Measurements from ENCODE around the gene GCHFR. TPM values are rescaled to one million over a fixed set of nuclear protein-coding genes. Genes with fewer than 3 reads are reported as not detected.

GCHFR gene
- total RNA-seq, 1 experiment from 2014 or later = 1.5 TPM

DNA sequence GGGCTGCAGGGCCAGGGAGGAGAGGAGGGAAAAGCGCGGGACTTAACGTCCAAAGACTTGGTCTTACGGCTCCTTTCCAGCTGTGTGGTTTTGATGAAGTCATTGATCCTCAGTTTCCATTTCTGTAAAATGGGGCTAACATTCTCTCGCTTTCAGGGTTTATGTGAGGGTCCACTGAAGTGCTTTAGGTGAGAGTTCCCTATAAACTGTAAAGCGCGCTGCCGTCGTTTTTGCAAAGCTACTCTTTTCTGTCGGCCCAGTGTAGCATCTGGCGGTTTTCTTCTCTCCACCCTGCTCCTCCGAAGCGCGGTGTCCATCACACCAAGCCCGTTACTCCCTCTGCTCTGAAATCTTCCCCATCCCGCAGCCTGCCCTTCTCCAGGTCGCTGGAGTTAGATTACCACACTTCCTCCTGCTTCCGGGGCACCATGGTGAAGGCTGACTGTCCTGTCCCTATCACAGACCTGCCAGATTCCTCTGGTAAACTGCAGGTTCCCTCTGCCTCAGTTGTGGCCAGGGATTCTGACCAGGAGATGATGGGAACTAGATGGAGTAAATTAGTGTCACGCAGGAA, 44.1 kb downstream of the GCHFR start:
- Histone ChIP-seq H3K9me2 (ENCODE audit: insufficient read depth) (no peaks in the 10 kb centered on the region), H3K4me3 (replicated peaks in 1 of 2; ENCODE audit: low read depth in 1 of 2, low read length in 2 of 2) (peak overlapping the region; percentile 97 to 100), H3K79me2 (ENCODE audit: insufficient read depth, low read length) (peaks cover 22% of the 10 kb centered on the region), H3K27me3 (ENCODE audit: insufficient read depth, low read length) (no peaks in the 10 kb centered on the region), H2AFZ (ENCODE audit: low read depth, low read length, poor library complexity, severe bottlenecking) (no peak overlapping the region), H3K9me3 (ENCODE audit: control insufficient read depth in 1 of 2, insufficient read depth in 1 of 2, low read depth in 1 of 2, low read length in 2 of 2) (no peaks in the 10 kb centered on the region), H3K9ac (ENCODE audit: low read length) (peak overlapping the region; percentile 97), H3K4me1 (ENCODE audit: control insufficient read depth in 1 of 2, insufficient read depth in 2 of 2, low read length in 2 of 2) (peaks cover 7 to 17% of the 10 kb centered on the region in 2 experiments; a peak in 3 of 4 replicates), H3K27ac (ENCODE audit: low read depth, low read length) (peak overlapping the region; percentile 97), H3K36me3 (ENCODE audit: control insufficient read depth in 1 of 2, insufficient read depth in 2 of 2, low read length in 2 of 2) (no peaks in the 10 kb centered on the region; a peak in 2 of 4 replicates), H4K20me1 (ENCODE audit: insufficient read depth) (no peaks in the 10 kb centered on the region), H3K4me2 (ENCODE audit: low read length) (peak overlapping the region; percentile 93)
- CTCF ChIA-PET = interaction anchor here (1.2 to 2.2 kb wide), 3 partner anchors 51 to 65 kb away, joined by 3 to 7 read pairs (median 4); no protein-coding TSS in a partner anchor
- BruUV-seq (replicated peaks) = TSS peak; percentile 53
- RAD21 ChIA-PET (ENCODE audit: low non-redundant PET in 1 of 2, low total read pairs in 2 of 2, uncharacterized antibody in 2 of 2, unreplicated experiment in 2 of 2) = no interaction called here
- no peak for ATAC-seq
- POLR2A ChIA-PET = interaction anchor here (1.3 to 1.6 kb wide), 3 partner anchors 14 to 65 kb away, joined by 3 to 9 read pairs (median 4); no protein-coding TSS in a partner anchor
- intact Hi-C loops (cut with micrococcal nuclease) = no loop called here
- TF ChIP-seq, protein P1, sequence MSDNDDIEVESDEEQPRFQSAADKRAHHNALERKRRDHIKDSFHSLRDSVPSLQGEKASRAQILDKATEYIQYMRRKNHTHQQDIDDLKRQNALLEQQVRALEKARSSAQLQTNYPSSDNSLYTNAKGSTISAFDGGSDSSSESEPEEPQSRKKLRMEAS (IDR thresholded peaks at IDR 0.05) = no peak
- TF ChIP-seq SRF (IDR thresholded peaks at IDR 0.05; ENCODE audit: low read depth) = no peak
- TF ChIP-seq FOSL1 (IDR thresholded peaks at IDR 0.05; ENCODE audit: low read depth) = no peak
- TF ChIP-seq EGR1 (IDR thresholded peaks at IDR 0.05; ENCODE audit: low read depth) = no peak
- no peak for TF ChIP-seq EZH2 (IDR thresholded peaks at IDR 0.05)
- no peak for TF ChIP-seq ZNF274 (IDR thresholded peaks at IDR 0.05; ENCODE audit: low read depth, low read length)
- TF ChIP-seq RAD21 (IDR thresholded peaks at IDR 0.05; ENCODE audit: low read depth) = no peak
- no peak for DNase-seq (ENCODE audit: low read depth, low spot score)

DNA sequence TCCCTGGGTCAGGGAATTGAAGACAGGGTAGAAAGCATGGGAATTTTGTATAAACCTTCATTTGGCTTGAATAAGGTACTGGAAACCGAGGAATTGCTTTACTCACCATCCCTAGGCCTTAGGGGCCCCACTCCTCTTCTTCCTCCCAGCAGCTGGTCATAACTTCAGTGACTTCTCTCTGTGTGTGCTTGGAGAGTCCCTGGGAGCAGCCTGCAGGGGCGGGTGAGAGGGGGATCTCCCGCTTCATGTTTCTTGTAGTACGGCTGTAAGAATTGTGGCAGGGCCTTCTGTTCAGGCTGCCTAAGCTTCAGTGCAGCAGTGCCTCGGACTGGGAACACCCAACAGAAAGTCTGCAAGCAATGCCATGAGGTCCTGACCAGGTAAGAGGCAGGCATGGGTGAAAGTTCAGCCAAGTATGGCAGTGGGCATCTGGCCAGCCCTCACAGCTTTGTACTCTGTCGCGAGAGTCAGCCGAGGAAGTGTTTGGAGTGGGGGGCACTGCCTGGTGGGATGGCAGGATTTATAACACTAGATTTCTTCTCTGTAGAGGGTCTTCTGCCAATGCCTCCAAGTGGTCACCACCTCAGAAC, 45.1 kb downstream of the GCHFR start:
- H3K9me3 ChIP-seq (ENCODE audit: control insufficient read depth in 1 of 2, insufficient read depth in 1 of 2, low read depth in 1 of 2, low read length in 2 of 2) = no peaks in the 10 kb centered on the region
- ATAC-seq (no peak), DNase-seq (ENCODE audit: low read depth, low spot score) (no peak)
- ChIA-PET RAD21 (ENCODE audit: low non-redundant PET in 1 of 2, low total read pairs in 2 of 2, uncharacterized antibody in 2 of 2, unreplicated experiment in 2 of 2) (no interaction called here), CTCF (interaction anchor here (1.4 kb wide), 1 partner anchor 64 kb away, joined by 4 read pairs; no protein-coding TSS in a partner anchor), POLR2A (no interaction called here)
- no peak overlapping the region for H3K9ac ChIP-seq (ENCODE audit: low read length)
- H2AFZ ChIP-seq (ENCODE audit: low read depth, low read length, poor library complexity, severe bottlenecking) = no peak overlapping the region
- BruUV-seq (replicated peaks) = no TSS peak
- H3K4me2 ChIP-seq (ENCODE audit: low read length) = peak overlapping the region; percentile 93; the same call in 1 of the 2 replicates
- no peak overlapping the region for H3K4me3 ChIP-seq (replicated peaks in 1 of 2; ENCODE audit: low read depth in 1 of 2, low read length in 2 of 2)
- no peaks in the 10 kb centered on the region for H3K27me3 ChIP-seq (ENCODE audit: insufficient read depth, low read length)
- no peaks in the 10 kb centered on the region for H3K9me2 ChIP-seq (ENCODE audit: insufficient read depth)
- H4K20me1 ChIP-seq (ENCODE audit: insufficient read depth) = no peaks in the 10 kb centered on the region
- H3K27ac ChIP-seq (ENCODE audit: low read depth, low read length) = no peak overlapping the region
- H3K36me3 ChIP-seq (ENCODE audit: control insufficient read depth in 1 of 2, insufficient read depth in 2 of 2, low read length in 2 of 2) = no peaks in the 10 kb centered on the region; a peak in 2 of 4 replicates
- peaks cover 16% of the 10 kb centered on the region for H3K79me2 ChIP-seq (ENCODE audit: insufficient read depth, low read length)
- peaks cover 5 to 17% of the 10 kb centered on the region in 2 experiments; a peak in 3 of 4 replicates for H3K4me1 ChIP-seq (ENCODE audit: control insufficient read depth in 1 of 2, insufficient read depth in 2 of 2, low read length in 2 of 2)
- intact Hi-C loops (cut with micrococcal nuclease) = no loop called here
- TF ChIP-seq JUND (IDR thresholded peaks at IDR 0.05) (no peak), ZNF274 (IDR thresholded peaks at IDR 0.05; ENCODE audit: low read depth, low read length) (no peak), EZH2phosphoT487 (IDR thresholded peaks at IDR 0.05; ENCODE audit: borderline replicate concordance) (no peak), TCF7L2 (IDR thresholded peaks at IDR 0.05; ENCODE audit: borderline replicate concordance, extremely low read depth, insufficient read depth, insufficient read length) (no peak), ZFX (IDR thresholded peaks at IDR 0.05) (no peak), RAD21 (IDR thresholded peaks at IDR 0.05; ENCODE audit: low read depth) (no peak), YY1 (IDR thresholded peaks at IDR 0.05; ENCODE audit: extremely low read depth, insufficient replicate concordance, low read depth, low read length) (no peak), CBX3 (IDR thresholded peaks at IDR 0.05; ENCODE audit: low read depth) (no peak), EZH2 (IDR thresholded peaks at IDR 0.05) (no peak)
- TF ChIP-seq, protein P2, sequence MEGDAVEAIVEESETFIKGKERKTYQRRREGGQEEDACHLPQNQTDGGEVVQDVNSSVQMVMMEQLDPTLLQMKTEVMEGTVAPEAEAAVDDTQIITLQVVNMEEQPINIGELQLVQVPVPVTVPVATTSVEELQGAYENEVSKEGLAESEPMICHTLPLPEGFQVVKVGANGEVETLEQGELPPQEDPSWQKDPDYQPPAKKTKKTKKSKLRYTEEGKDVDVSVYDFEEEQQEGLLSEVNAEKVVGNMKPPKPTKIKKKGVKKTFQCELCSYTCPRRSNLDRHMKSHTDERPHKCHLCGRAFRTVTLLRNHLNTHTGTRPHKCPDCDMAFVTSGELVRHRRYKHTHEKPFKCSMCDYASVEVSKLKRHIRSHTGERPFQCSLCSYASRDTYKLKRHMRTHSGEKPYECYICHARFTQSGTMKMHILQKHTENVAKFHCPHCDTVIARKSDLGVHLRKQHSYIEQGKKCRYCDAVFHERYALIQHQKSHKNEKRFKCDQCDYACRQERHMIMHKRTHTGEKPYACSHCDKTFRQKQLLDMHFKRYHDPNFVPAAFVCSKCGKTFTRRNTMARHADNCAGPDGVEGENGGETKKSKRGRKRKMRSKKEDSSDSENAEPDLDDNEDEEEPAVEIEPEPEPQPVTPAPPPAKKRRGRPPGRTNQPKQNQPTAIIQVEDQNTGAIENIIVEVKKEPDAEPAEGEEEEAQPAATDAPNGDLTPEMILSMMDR (IDR thresholded peaks at IDR 0.05 in 2 of 3, conservative IDR thresholded peaks at IDR 0.05 in 1 of 3; ENCODE audit: borderline replicate concordance in 1 of 3, insufficient read depth in 1 of 3, low read depth in 2 of 3, low read length in 2 of 3) = no peak
- TF ChIP-seq, protein P3, sequence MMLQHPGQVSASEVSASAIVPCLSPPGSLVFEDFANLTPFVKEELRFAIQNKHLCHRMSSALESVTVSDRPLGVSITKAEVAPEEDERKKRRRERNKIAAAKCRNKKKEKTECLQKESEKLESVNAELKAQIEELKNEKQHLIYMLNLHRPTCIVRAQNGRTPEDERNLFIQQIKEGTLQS (IDR thresholded peaks at IDR 0.05) = no peak

Measured in HCT116 (cell line).